Endothelial cell of umbilical vein (primary cell): Measurements from ENCODE around the gene MAML2. TPM values are rescaled to one million over a fixed set of nuclear protein-coding genes. Genes with fewer than 3 reads are reported as not detected.

ENCODE experiments used
- BruUV-seq: library from RNA; stranded (reverse); fragments of 400-500 nt; replicated peaks from 2 replicates; lab custom pipeline; 2021; lab: Mats Ljungman, UMichigan
- CTCF ChIA-PET: fragments of 300-600, 350-600 bp; sonication (Branson Sonifier 250); formaldehyde crosslinking; loops from one replicate; lab custom pipeline; 2021; ENCODE audit warnings: antibody characterized with exemption, inconsistent platforms; lab: Charles Lee
- POLR2A ChIA-PET: fragments of 300-600, 350-600 bp; sonication (Branson Sonifier 250); formaldehyde crosslinking; loops from one replicate; lab custom pipeline; 2021; ENCODE audit warnings: antibody characterized with exemption, inconsistent platforms; lab: Charles Lee
- DNase-seq: peaks from one replicate; pipeline ENCODE4 v3.0.0-alpha.2; 2011; ENCODE audit warnings: low read depth, low spot score
- FAIRE-seq: peaks from 2 replicates; lab custom pipeline; 2011; peaks lifted over from hg19 to GRCh38; lab: Jason Lieb, UNC
- H2AFZ ChIP-seq: 2 replicates; pipeline ENCODE4 v1.6.0; 2012; ENCODE audit warnings: low read depth, low read length, control low read depth, inconsistent platforms
- H3K27ac ChIP-seq: 2 replicates; pipeline ENCODE4 v1.5.1; 2011; ENCODE audit warnings: low read depth, mild to moderate bottlenecking, control low read depth, low read length, moderate library complexity; ENCODE audit not compliant: insufficient read depth
- H3K27me3 ChIP-seq, 2 experiments: 2 replicates each; pipeline versions ENCODE4 v1.6.0 to v1.6.1; 2011; ENCODE audit warnings: low read length in 2 of 2, mixed read lengths in 1 of 2; ENCODE audit not compliant: control insufficient read depth in 2 of 2, insufficient read depth in 2 of 2
- H3K36me3 ChIP-seq, 2 experiments: 2 replicates in 1 of 2; 3 replicates in 1 of 2; pipeline ENCODE4 v1.5.1; 2011; ENCODE audit warnings: low read length in 2 of 2, mild to moderate bottlenecking in 1 of 2, moderate library complexity in 1 of 2; ENCODE audit not compliant: control insufficient read depth in 2 of 2, insufficient read depth in 2 of 2; ENCODE audit errors: extremely low read depth in 1 of 2
- H3K4me1 ChIP-seq: 3 replicates; pipeline ENCODE4 v1.5.1; 2011; ENCODE audit warnings: mild to moderate bottlenecking, low read length; ENCODE audit not compliant: control insufficient read depth, insufficient read depth; ENCODE audit errors: extremely low read depth
- H3K4me2 ChIP-seq: 2 replicates; pipeline ENCODE4 v1.6.1; 2011; ENCODE audit warnings: low read length, control low read depth, mixed read lengths; ENCODE audit not compliant: insufficient read depth
- H3K4me3 ChIP-seq, 3 experiments: fragments of 200-600 bp in 1 of 3; sonication (generic), shearing (Covaris generic) in 1 of 3; replicated peaks in 1 of 3; 2 replicates each; pipeline ENCODE4 v1.5.1; 2011 to 2016; ENCODE audit warnings: control low read depth in 3 of 3, low read length in 3 of 3, mild to moderate bottlenecking in 2 of 3, inconsistent platforms in 1 of 3, low read depth in 1 of 3, moderate library complexity in 1 of 3; ENCODE audit not compliant: insufficient read depth in 1 of 3
- H3K79me2 ChIP-seq: 2 replicates; pipeline ENCODE4 v1.6.0; 2012; ENCODE audit warnings: low read length, inconsistent platforms; ENCODE audit not compliant: control insufficient read depth, insufficient read depth
- H3K9ac ChIP-seq: replicated peaks from 2 replicates; pipeline ENCODE3; 2011; ENCODE audit warnings: low read length, control low read depth; ENCODE audit not compliant: insufficient read depth; ENCODE audit errors: extremely low read depth
- H3K9me1 ChIP-seq: replicated peaks from 3 replicates; pipeline ENCODE4 v1.6.0; 2011; ENCODE audit warnings: mild to moderate bottlenecking, low read length; ENCODE audit not compliant: control insufficient read depth, insufficient read depth; ENCODE audit errors: extremely low read depth
- H3K9me3 ChIP-seq: replicated peaks from 2 replicates; pipeline ENCODE4 v1.5.1; 2012; ENCODE audit warnings: low read length, inconsistent platforms; ENCODE audit not compliant: control insufficient read depth, insufficient read depth
- H4K20me1 ChIP-seq: replicated peaks from 2 replicates; pipeline ENCODE3; 2011; ENCODE audit warnings: mild to moderate bottlenecking, low read length; ENCODE audit not compliant: control insufficient read depth, insufficient read depth; ENCODE audit errors: extremely low read depth
- EZH2 ChIP-seq: IDR thresholded peaks from 2 replicates; pipeline ENCODE4 v1.6.1; 2012; ENCODE audit warnings: borderline replicate concordance, low read depth, mild to moderate bottlenecking, moderate library complexity, low read length, inconsistent platforms; ENCODE audit not compliant: severe bottlenecking
- FOS ChIP-seq: IDR thresholded peaks from 2 replicates; pipeline ENCODE4 v1.6.1; 2011; ENCODE audit warnings: mild to moderate bottlenecking, low read length, moderate library complexity, borderline replicate concordance; ENCODE audit not compliant: insufficient read depth
- GATA2 ChIP-seq: IDR thresholded peaks from 2 replicates; pipeline ENCODE4 v1.7.0; 2011; ENCODE audit warnings: low read depth, mild to moderate bottlenecking, moderate library complexity, mixed read lengths, low read length; ENCODE audit not compliant: insufficient read length, insufficient read depth
- JUN ChIP-seq: IDR thresholded peaks from 2 replicates; pipeline ENCODE4 v1.6.1; 2011; ENCODE audit warnings: borderline replicate concordance, low read depth; ENCODE audit not compliant: insufficient read length, insufficient read depth
- MYC ChIP-seq: IDR thresholded peaks from one replicate; pipeline ENCODE4 v1.6.1; 2011; ENCODE audit warnings: mild to moderate bottlenecking, low read depth, low read length
- POLR2A ChIP-seq: IDR thresholded peaks from 2 replicates; pipeline ENCODE4 v1.6.1; 2012; ENCODE audit warnings: low read depth, mild to moderate bottlenecking, control low read depth, low read length
- POLR2AphosphoS5 ChIP-seq: IDR thresholded peaks from 2 replicates; pipeline ENCODE4 v1.6.1; 2012; ENCODE audit warnings: low read depth, mild to moderate bottlenecking, control low read depth, low read length, moderate library complexity; ENCODE audit not compliant: insufficient read depth
- dilution Hi-C: fragments of 300-500 bp; cut with MboI; formaldehyde crosslinking; loops from one replicate; pipeline ENCODE4 v1.15.0; 2019; ENCODE audit warnings: low sequenced_read_pairs; ENCODE audit not compliant: extremely low pct_ligation_motif_present
- intact Hi-C: fragments of 100-400 bp; cut with micrococcal nuclease; formaldehyde crosslinking; loops from one replicate; pipeline ENCODE4 v1.10.0; 2022
- polyA plus RNA-seq, 4 experiments: library from polyadenylated mRNA; depleted of rRNA in 3 of 4; stranded (reverse) in 3 of 4; unstranded in 1 of 4; fragments of >200 nt; gene quantifications; 2 replicates each; pipeline versions ENCODE4 v1.2.1 to v1.2.3, GENCODE V29; 2011 to 2012; ENCODE audit warnings: missing spikeins in 1 of 4
- total RNA-seq: library from RNA; stranded (reverse); gene quantifications from 2 replicates; pipeline ENCODE4 v1.2.3, GENCODE V29; 2021
- TF ChIP-seq, protein P1 (sequence below): IDR thresholded peaks from 2 replicates; pipeline ENCODE4 v1.6.1; 2011; ENCODE audit not compliant: insufficient read depth, insufficient read length
- TF ChIP-seq, protein P2 (sequence below), 2 donors: IDR thresholded peaks; 1 replicate in 1 of 2; 2 replicates in 1 of 2; pipeline ENCODE4 v1.5.1; 2011; ENCODE audit warnings: low read length in 2 of 2, mild to moderate bottlenecking in 2 of 2, moderate library complexity in 2 of 2, control low read depth in 1 of 2, inconsistent platforms in 1 of 2, low read depth in 1 of 2; ENCODE audit not compliant: insufficient read depth in 1 of 2; ENCODE audit errors: extremely low read depth in 1 of 2

MAML2 gene
- total and polyA plus RNA-seq, 2 donors (not counting 3 experiments of a cell fraction or from before 2014, with no cell fraction given), result 12.4 to 16.8 TPM

DNA sequence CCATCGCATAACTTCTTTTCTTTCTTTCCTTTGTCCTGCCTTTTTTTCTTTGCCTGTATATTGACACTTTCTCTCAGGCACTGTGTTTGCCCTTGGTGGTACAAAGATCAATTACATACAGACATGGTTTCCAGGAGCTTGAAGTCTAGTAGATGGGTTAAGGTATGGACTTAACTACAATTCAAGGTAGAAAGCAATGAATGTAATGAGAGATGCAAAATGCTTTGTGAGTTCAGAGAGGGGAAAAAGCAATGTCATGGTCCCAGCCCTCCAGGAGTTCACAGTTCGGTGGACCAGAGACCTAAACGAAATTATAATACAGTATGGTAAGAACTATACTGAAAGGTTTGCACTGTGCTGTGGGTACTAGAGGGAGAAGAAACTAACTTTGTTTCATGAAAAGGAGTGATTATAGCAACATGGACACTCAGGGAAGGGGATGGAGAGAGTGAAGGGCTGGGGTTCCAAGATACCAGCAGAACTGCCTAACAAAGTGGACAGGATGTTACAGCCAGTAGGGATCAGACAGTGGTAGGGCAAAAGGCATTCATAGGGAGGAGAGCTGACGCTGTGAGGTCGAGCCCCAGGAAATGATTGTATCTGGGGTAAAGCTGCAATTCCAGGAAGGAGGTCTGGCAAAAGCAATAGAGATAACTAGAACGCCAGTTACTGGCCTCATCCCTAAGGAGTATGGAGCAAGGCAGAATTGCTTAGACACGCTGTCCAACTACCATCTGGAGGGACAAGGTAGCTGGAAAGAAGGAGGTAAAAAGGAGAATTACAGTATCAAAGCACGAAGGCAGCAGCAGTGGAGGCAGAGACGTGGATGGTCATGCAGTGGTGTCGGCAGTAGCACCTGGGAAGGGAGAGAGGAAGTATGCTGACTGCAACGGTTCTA lies 260.7 kb downstream of the MAML2 start:
- H3K36me3 ChIP-seq, result no peaks in the 10 kb centered on the region
- peak; percentile 42 for DNase-seq
- H3K4me1 ChIP-seq, result peaks cover 12% of the 10 kb centered on the region
- ChIA-PET POLR2A (no interaction called here), CTCF (interaction anchor here (0.6 to 3.1 kb wide), 5 partner anchors 28 to 260 kb away, joined by 3 to 13 read pairs (median 3); partner anchors contain the start of gene MAML2)
- no peaks in the 10 kb centered on the region for H3K27me3 ChIP-seq
- no peak overlapping the region for H3K27ac ChIP-seq
- FAIRE-seq, result no peak
- intact Hi-C loops, result no loop called here
- no peaks in the 10 kb centered on the region for H4K20me1 ChIP-seq
- H3K9ac ChIP-seq, result no peak overlapping the region
- no peak overlapping the region for H3K4me3 ChIP-seq
- peak overlapping the region; percentile 6 for H3K4me2 ChIP-seq
- H2AFZ ChIP-seq, result no peak overlapping the region
- H3K9me3 ChIP-seq, result no peaks in the 10 kb centered on the region
- dilution Hi-C loops, result no loop called here
- H3K9me1 ChIP-seq, result no peaks in the 10 kb centered on the region
- no TSS peak for BruUV-seq
- H3K79me2 ChIP-seq, result no peaks in the 10 kb centered on the region
- TF ChIP-seq POLR2AphosphoS5, result peak; percentile 37
- TF ChIP-seq, protein P1, sequence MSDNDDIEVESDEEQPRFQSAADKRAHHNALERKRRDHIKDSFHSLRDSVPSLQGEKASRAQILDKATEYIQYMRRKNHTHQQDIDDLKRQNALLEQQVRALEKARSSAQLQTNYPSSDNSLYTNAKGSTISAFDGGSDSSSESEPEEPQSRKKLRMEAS, result no peak
- TF ChIP-seq POLR2A, result no peak
- TF ChIP-seq MYC, result no peak
- TF ChIP-seq EZH2, result no peak
- peak; percentile 84 for TF ChIP-seq GATA2

DNA sequence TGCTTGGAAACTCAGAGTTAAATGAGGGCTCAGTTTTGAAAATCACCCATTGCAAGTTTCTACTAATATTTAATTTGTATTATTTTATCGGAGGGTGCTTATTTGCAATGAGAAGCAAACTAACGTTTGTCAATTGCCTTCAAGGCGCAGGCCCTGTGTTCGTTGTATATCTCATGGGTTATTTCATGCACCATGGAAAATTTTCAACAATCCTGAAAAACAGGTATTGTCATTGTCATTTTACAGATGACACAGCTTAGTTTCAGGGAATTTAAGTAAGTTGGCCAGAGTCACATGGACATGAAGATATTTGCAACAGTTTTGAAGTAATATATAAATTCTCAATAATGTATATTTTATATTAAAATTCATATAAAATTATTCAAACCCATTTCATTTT lies 261.4 kb downstream of the MAML2 start:
- no peak for DNase-seq
- Histone ChIP-seq H3K9me1 (no peaks in the 10 kb centered on the region), H4K20me1 (no peaks in the 10 kb centered on the region), H3K79me2 (no peaks in the 10 kb centered on the region), H3K27me3 (no peaks in the 10 kb centered on the region), H3K4me2 (no peak overlapping the region), H3K4me1 (peaks cover 12% of the 10 kb centered on the region), H2AFZ (no peak overlapping the region), H3K9ac (no peak overlapping the region), H3K9me3 (no peaks in the 10 kb centered on the region), H3K4me3 (no peak overlapping the region), H3K27ac (no peak overlapping the region), H3K36me3 (no peaks in the 10 kb centered on the region)
- TF ChIP-seq GATA2 (no peak), MYC (no peak), POLR2A (no peak), FOS (no peak), EZH2 (no peak), JUN (no peak), POLR2AphosphoS5 (no peak)
- TF ChIP-seq, protein P1, result no peak
- TF ChIP-seq, protein P2, sequence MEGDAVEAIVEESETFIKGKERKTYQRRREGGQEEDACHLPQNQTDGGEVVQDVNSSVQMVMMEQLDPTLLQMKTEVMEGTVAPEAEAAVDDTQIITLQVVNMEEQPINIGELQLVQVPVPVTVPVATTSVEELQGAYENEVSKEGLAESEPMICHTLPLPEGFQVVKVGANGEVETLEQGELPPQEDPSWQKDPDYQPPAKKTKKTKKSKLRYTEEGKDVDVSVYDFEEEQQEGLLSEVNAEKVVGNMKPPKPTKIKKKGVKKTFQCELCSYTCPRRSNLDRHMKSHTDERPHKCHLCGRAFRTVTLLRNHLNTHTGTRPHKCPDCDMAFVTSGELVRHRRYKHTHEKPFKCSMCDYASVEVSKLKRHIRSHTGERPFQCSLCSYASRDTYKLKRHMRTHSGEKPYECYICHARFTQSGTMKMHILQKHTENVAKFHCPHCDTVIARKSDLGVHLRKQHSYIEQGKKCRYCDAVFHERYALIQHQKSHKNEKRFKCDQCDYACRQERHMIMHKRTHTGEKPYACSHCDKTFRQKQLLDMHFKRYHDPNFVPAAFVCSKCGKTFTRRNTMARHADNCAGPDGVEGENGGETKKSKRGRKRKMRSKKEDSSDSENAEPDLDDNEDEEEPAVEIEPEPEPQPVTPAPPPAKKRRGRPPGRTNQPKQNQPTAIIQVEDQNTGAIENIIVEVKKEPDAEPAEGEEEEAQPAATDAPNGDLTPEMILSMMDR (IDR thresholded peaks at IDR 0.05; ENCODE audit: extremely low read depth in 1 of 2, insufficient read depth in 1 of 2, low read depth in 1 of 2, low read length in 2 of 2), result no peak
- BruUV-seq, result no TSS peak
- FAIRE-seq, result no peak
- intact Hi-C loops (no loop called here), dilution Hi-C loops (no loop called here)
- CTCF ChIA-PET, result interaction anchor here (3.1 kb wide), 1 partner anchor 261 kb away, joined by 13 read pairs; the partner anchor contains the start of gene MAML2
- POLR2A ChIA-PET, result no interaction called here
